Peyer's patch (tissue), 4 donors: Measurements from ENCODE around the gene JPT1. TPM values are rescaled to one million over a fixed set of nuclear protein-coding genes. Genes with fewer than 3 reads are reported as not detected.
"Not testable (repeated sequence)": the region's sequence is repeated elsewhere in the genome, so short reads cannot be mapped to it uniquely, and the experiment has no call there.

Source experiments
- DNase-seq, 3 donors: peaks; one replicate each; pipeline ENCODE4 v3.0.0-alpha.2; 2017 to 2019
- H3K27ac ChIP-seq, 4 donors: fragments of 200-600 bp; sonication (generic); one replicate each; pipeline ENCODE4 v1.5.1; 2016 to 2019
- H3K27me3 ChIP-seq, 2 donors: fragments of 200-600 bp; sonication (generic); one replicate each; pipeline ENCODE4 v1.5.1; 2019
- H3K36me3 ChIP-seq, 3 donors: fragments of 200-600 bp; sonication (generic); one replicate each; pipeline ENCODE4 v1.5.1; 2016 to 2019
- H3K4me1 ChIP-seq, 4 donors: fragments of 200-600 bp; sonication (generic); one replicate each; pipeline ENCODE4 v1.5.1; 2016 to 2019
- H3K4me3 ChIP-seq, 4 donors: fragments of 200-600 bp; sonication (generic); 1 replicate in 3 of 4; 2 replicates in 1 of 4; pipeline ENCODE4 v1.5.1; 2016 to 2019; ENCODE audit warnings: mild to moderate bottlenecking in 1 of 4
- H3K9me3 ChIP-seq, 4 donors: fragments of 200-600 bp; sonication (generic); one replicate each; pipeline ENCODE4 v1.5.1; 2016 to 2019; ENCODE audit warnings: mild to moderate bottlenecking in 1 of 4
- CTCF ChIP-seq, 6 experiments: fragments of 450-650 bp in 4 of 6; fragments of 200-600 bp in 2 of 6; sonication (generic) in 1 of 6; IDR thresholded peaks; one replicate each; pipeline ENCODE4 v1.5.1; 2017 to 2019; ENCODE audit warnings: antibody characterized with exemption in 6 of 6, mild to moderate bottlenecking in 3 of 6, moderate library complexity in 1 of 6
- POLR2A ChIP-seq, 2 donors: fragments of 450-650 bp; IDR thresholded peaks; one replicate each; pipeline ENCODE4 v1.5.1; 2017; ENCODE audit warnings: antibody characterized with exemption in 2 of 2, mild to moderate bottlenecking in 2 of 2, moderate library complexity in 2 of 2
- total RNA-seq, 4 donors: library from RNA; depleted of rRNA; stranded (reverse); fragments of >200 nt; gene quantifications; one replicate each; pipeline ENCODE4 v1.1.0, GENCODE V29; 2016

JPT1 gene
- total RNA-seq, 4 donors from 2014 or later, result 132 to 261 (median 202) TPM

- H3K9me3 ChIP-seq, result no peaks in the 10 kb centered on the region
- no peak for TF ChIP-seq CTCF (IDR thresholded peaks at IDR 0.05)
- no peak for TF ChIP-seq POLR2A (IDR thresholded peaks at IDR 0.05)
- no peak overlapping the region for H3K27ac ChIP-seq
- no peak overlapping the region for H3K4me3 ChIP-seq
- H3K36me3 ChIP-seq, result peaks cover 0 to 24% (median 0%) of the 10 kb centered on the region in 3 donors
- no peaks in the 10 kb centered on the region for H3K4me1 ChIP-seq
- H3K27me3 ChIP-seq, result no peaks in the 10 kb centered on the region
- no peak for DNase-seq
These were observed 8.8 kb upstream of the JPT1 start for GRCh38 chr17:75163074-75163473.

- no peak for TF ChIP-seq POLR2A (IDR thresholded peaks at IDR 0.05)
- no peak for TF ChIP-seq CTCF (IDR thresholded peaks at IDR 0.05)
- H3K4me3 ChIP-seq, result no peak overlapping the region
- no peaks in the 10 kb centered on the region for H3K4me1 ChIP-seq
- no peaks in the 10 kb centered on the region for H3K27me3 ChIP-seq
- H3K9me3 ChIP-seq, result no peaks in the 10 kb centered on the region
- DNase-seq, result no peak
- H3K36me3 ChIP-seq, result no peaks in the 10 kb centered on the region
- H3K27ac ChIP-seq, result no peak overlapping the region
These were observed 5.9 kb upstream of the JPT1 start for GRCh38 chr17:75160211-75160610.

- Histone ChIP-seq H3K4me1 (peaks cover 0 to 4% (median 2%) of the 10 kb centered on the region in 4 donors), H3K27ac (no peak overlapping the region), H3K4me3 (no peak overlapping the region), H3K27me3 (no peaks in the 10 kb centered on the region), H3K9me3 (no peaks in the 10 kb centered on the region), H3K36me3 (no peaks in the 10 kb centered on the region)
- no peak for TF ChIP-seq CTCF (IDR thresholded peaks at IDR 0.05)
- TF ChIP-seq POLR2A (IDR thresholded peaks at IDR 0.05), result no peak
- DNase-seq, result peak in 2 of 3 donors; percentile 3 to 34
These were observed 5.1 kb upstream of the JPT1 start for GRCh38 chr17:75159196-75160031.

- not testable (repeated sequence) for H3K4me3 ChIP-seq, H3K36me3 ChIP-seq, H3K9me3 ChIP-seq, H3K27me3 ChIP-seq, H3K4me1 ChIP-seq, H3K27ac ChIP-seq
- peak in 1 of 3 donors; percentile 28 for DNase-seq
These were observed 4.2 kb upstream of the JPT1 start for GRCh38 chr17:75158480-75158879.

GRCh38 chr17:75155191-75155601 lies 884 bp upstream of the JPT1 start:
- peak overlapping the region in 3 of 4 donors; percentile 29 to 94 (median 87) for H3K27ac ChIP-seq
- H3K9me3 ChIP-seq, result no peaks in the 10 kb centered on the region
- no peaks in the 10 kb centered on the region for H3K36me3 ChIP-seq
- TF ChIP-seq CTCF (IDR thresholded peaks at IDR 0.05) (no peak), POLR2A (IDR thresholded peaks at IDR 0.05) (no peak)
- no peaks in the 10 kb centered on the region for H3K27me3 ChIP-seq
- H3K4me3 ChIP-seq, result no peak overlapping the region
- H3K4me1 ChIP-seq, result peaks cover 0 to 17% (median 6%) of the 10 kb centered on the region in 4 donors
- peak in 1 of 3 donors; percentile 22 for DNase-seq

GRCh38 chr17:75153780-75154194 lies 525 bp downstream of the JPT1 start:
- H3K9me3 ChIP-seq, result no peaks in the 10 kb centered on the region
- no peaks in the 10 kb centered on the region for H3K36me3 ChIP-seq
- TF ChIP-seq CTCF (IDR thresholded peaks at IDR 0.05) (no peak), POLR2A (IDR thresholded peaks at IDR 0.05) (no peak)
- no peaks in the 10 kb centered on the region for H3K27me3 ChIP-seq
- H3K27ac ChIP-seq, result peak overlapping the region; percentile 78 to 94 (median 88)
- peaks cover 0 to 24% (median 6%) of the 10 kb centered on the region in 4 donors for H3K4me1 ChIP-seq
- peak overlapping the region; percentile 85 to 98 (median 93) for H3K4me3 ChIP-seq
- DNase-seq, result peak; percentile 36 to 65 (median 60)
